ENCODE measurements around the gene SUGT1. TPM values are rescaled to one million over a fixed set of nuclear protein-coding genes. Genes with fewer than 3 reads are reported as not detected.
"Not testable (repeated sequence)": the region's sequence is repeated elsewhere in the genome, so short reads cannot be mapped to it uniquely, and the experiment has no call there.

The SUGT1 gene
- total RNA-seq, 1 donor from 2014 or later, result 71.8 TPM

DNA sequence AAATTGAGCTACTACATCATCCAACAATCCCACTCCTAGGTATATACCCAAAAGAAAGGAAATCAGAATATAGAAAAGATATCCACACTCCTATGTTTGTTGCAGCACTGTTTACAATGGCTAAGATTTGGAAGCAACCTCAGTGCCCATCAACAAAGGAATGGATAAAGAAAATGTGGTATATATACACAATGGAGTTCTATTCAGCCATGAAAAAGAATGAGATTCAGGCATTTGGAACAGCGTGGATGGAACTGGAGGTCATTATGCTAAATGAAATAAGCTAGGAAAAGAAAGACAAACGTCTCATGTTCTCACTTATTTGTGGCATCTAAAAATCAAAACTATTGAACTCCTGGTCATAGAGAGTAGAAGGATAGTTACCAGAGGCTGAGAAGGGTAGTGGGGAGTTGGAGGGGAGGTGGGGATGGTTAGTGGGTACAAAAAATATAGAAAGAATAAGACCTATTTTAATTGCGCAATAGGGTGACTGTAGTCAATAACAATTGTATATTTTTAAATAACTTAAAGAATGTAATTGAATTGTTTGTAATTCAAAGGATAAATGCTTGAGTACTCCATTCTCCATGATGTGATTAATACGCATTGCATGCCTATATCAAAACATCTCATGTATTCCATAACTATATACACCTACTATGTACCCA, 37.4 kb upstream of the SUGT1 start:
- peaks cover 31% of the 10 kb centered on the region for H3K36me3 Mint-ChIP-seq (ENCODE audit: low read depth, unreplicated experiment)
- peak overlapping the region; percentile 5 for H3K4me3 Mint-ChIP-seq (ENCODE audit: unreplicated experiment)
- H3K4me1 Mint-ChIP-seq (ENCODE audit: unreplicated experiment), result peaks cover 18% of the 10 kb centered on the region
- peaks cover 4% of the 10 kb centered on the region for H3K27me3 Mint-ChIP-seq (ENCODE audit: unreplicated experiment)
- TF ChIP-seq, protein P1, sequence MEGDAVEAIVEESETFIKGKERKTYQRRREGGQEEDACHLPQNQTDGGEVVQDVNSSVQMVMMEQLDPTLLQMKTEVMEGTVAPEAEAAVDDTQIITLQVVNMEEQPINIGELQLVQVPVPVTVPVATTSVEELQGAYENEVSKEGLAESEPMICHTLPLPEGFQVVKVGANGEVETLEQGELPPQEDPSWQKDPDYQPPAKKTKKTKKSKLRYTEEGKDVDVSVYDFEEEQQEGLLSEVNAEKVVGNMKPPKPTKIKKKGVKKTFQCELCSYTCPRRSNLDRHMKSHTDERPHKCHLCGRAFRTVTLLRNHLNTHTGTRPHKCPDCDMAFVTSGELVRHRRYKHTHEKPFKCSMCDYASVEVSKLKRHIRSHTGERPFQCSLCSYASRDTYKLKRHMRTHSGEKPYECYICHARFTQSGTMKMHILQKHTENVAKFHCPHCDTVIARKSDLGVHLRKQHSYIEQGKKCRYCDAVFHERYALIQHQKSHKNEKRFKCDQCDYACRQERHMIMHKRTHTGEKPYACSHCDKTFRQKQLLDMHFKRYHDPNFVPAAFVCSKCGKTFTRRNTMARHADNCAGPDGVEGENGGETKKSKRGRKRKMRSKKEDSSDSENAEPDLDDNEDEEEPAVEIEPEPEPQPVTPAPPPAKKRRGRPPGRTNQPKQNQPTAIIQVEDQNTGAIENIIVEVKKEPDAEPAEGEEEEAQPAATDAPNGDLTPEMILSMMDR (IDR thresholded peaks at IDR 0.05; ENCODE audit: unreplicated experiment), result no peak
- no peak overlapping the region for H3K27ac Mint-ChIP-seq (ENCODE audit: unreplicated experiment)
- DNase-seq (ENCODE audit: low spot score), result no peak
- H3K9me3 Mint-ChIP-seq (ENCODE audit: unreplicated experiment), result no peaks in the 10 kb centered on the region

DNA sequence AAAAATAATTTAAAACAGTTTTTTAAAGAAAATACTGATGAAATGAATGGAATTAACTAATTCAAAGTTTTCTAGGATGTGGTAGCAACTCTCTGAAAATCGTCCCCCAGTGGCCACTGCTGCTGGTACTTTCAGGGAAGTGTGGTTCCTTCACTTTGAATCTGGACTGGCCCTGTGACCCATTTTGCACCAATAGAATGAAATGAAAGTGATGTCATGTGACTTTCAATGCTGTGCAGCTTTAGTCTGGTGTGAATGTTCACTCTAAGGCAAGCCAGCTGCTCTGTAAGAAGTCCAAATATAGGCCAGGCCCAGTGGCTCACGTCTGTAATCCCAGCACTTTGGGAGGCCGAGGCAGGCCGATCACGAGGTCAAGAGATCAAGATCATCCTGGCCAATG, 36.8 kb upstream of the SUGT1 start:
- H3K4me3 Mint-ChIP-seq (ENCODE audit: unreplicated experiment), result no peak overlapping the region
- H3K9me3 Mint-ChIP-seq (ENCODE audit: unreplicated experiment), result no peaks in the 10 kb centered on the region
- no peak overlapping the region for H3K27ac Mint-ChIP-seq (ENCODE audit: unreplicated experiment)
- H3K4me1 Mint-ChIP-seq (ENCODE audit: unreplicated experiment), result peaks cover 18% of the 10 kb centered on the region
- H3K36me3 Mint-ChIP-seq (ENCODE audit: low read depth, unreplicated experiment), result peaks cover 31% of the 10 kb centered on the region
- TF ChIP-seq, protein P1 (IDR thresholded peaks at IDR 0.05; ENCODE audit: unreplicated experiment), result no peak
- H3K27me3 Mint-ChIP-seq (ENCODE audit: unreplicated experiment), result peaks cover 4% of the 10 kb centered on the region
- DNase-seq (ENCODE audit: low spot score), result no peak

DNA sequence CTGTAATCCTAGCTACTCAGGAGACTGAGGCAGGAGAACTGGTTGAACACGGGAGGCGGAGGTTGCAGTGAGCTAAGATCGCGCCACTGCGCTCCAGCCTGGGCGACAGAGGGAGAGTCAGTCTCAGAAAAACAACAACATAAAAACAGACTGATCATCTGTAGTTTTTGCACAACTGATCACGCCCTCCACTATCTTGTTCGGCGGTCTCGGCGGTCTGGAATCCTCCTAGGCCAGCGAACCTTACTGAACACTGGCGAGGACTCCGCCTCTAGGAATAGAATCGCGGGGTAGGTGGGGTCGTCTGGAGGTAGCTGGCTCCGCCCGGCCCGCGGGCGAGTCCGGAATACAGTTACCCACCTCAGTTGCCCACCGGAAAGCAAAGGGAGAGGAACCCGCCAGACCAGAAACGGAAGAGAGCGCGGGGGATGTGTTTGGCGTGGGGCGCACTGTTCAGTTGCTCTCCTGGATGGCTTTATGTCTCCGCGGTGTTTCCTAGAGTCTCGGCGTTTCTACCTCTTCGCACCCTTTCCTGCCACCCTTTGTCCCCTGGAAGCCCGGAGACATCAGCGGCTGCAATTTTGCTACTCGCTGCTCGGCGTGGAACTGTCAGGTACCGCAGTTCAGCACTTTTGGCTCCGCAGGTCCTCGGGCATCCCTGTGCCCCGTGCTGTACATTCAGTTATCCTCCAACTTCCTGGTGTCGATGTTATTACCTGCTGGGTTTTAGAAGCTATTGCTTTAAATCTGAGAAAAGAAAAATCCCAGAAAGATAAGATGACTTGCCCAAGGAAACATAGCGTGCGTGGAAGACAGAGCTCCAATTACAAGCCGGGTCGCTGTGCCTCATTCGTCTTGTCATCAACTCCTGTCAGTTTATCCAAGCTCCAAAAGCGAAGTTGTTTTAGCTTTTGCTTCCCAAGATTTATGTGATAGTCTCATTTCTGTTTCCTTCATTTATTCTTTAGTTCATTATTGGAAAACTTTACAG, 35.3 kb upstream of the SUGT1 start:
- DNase-seq (ENCODE audit: low spot score), result peak; percentile 62
- Mint-ChIP-seq H3K27me3 (ENCODE audit: unreplicated experiment) (peaks cover 1% of the 10 kb centered on the region), H3K36me3 (ENCODE audit: low read depth, unreplicated experiment) (peaks cover 28% of the 10 kb centered on the region), H3K9me3 (ENCODE audit: unreplicated experiment) (no peaks in the 10 kb centered on the region), H3K27ac (ENCODE audit: unreplicated experiment) (peak overlapping the region; percentile 89), H3K4me3 (ENCODE audit: unreplicated experiment) (peak overlapping the region; percentile 92), H3K4me1 (ENCODE audit: unreplicated experiment) (peaks cover 18% of the 10 kb centered on the region)
- TF ChIP-seq, protein P1 (IDR thresholded peaks at IDR 0.05; ENCODE audit: unreplicated experiment), result no peak

DNA sequence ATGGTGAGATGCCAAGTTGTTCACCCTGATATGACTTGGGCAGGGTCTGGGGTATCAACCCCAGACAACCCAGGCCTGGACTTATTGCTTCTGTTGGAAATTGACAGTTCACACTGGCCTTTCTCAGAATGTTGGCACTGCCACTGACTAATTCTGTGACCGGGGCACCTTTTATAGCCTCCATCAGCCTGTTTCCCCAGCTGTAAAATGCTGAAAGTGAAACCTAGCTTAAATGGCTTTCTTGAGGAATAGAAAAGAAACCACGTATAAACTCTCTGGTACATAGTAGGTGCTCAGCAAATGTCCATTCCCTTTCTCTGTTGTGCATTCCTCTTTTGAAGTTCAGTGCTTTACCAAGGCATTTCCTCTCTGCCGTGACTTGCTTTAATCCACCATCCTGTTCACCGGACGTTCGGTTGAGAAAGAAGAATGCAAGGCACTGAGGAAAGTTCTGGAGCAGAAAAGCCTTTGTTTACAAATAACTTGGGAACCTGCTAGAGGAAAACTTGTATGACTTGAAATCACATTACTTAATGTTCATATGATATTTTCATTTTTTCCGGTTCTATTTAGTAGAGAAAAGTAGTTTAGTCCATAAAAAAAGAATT, 21.4 kb upstream of the SUGT1 start:
- not testable (repeated sequence) for H3K27me3 Mint-ChIP-seq (ENCODE audit: unreplicated experiment); H3K9me3 Mint-ChIP-seq (ENCODE audit: unreplicated experiment); DNase-seq (ENCODE audit: low spot score); H3K4me1 Mint-ChIP-seq (ENCODE audit: unreplicated experiment); H3K4me3 Mint-ChIP-seq (ENCODE audit: unreplicated experiment)
- peak overlapping the region; percentile 88 for H3K27ac Mint-ChIP-seq (ENCODE audit: unreplicated experiment)
- H3K36me3 Mint-ChIP-seq (ENCODE audit: low read depth, unreplicated experiment), result peaks cover 25% of the 10 kb centered on the region

DNA sequence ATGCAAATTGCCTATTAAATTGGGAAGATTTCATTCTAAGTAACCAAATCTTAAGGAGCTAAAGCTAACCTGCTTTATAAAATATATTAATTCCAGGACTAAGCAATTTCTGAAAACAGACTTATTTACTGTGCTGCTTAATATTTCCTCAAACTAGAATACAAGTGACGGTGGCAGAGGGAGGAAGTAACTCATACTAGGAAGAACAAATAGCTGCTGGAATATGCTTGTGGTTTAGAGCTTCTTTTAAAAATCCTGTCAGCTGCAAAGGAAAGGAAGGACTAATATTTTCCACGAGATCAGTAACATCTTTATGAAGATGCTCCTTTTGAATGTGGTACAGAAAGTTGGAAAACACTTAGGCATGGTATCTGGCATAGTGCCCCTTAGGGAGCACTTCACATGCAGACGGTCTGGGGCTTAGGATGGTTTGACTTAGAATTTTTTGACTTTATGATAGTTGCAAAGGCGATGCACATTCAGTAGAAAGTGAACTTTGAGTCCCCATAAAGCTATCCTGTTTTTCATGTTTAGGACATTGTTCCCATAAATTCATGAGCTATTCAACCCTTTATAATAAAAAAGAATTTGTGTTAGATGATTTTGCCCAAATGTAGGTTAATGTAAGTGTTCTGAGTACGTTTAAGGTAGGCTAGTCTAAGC, 13.8 kb upstream of the SUGT1 start:
- peaks cover 47% of the 10 kb centered on the region for H3K36me3 Mint-ChIP-seq (ENCODE audit: low read depth, unreplicated experiment)
- DNase-seq (ENCODE audit: low spot score), result no peak
- no peaks in the 10 kb centered on the region for H3K4me1 Mint-ChIP-seq (ENCODE audit: unreplicated experiment)
- H3K27me3 Mint-ChIP-seq (ENCODE audit: unreplicated experiment), result peaks cover 4% of the 10 kb centered on the region
- peak overlapping the region; percentile 57 for H3K27ac Mint-ChIP-seq (ENCODE audit: unreplicated experiment)
- H3K4me3 Mint-ChIP-seq (ENCODE audit: unreplicated experiment), result no peak overlapping the region
- H3K9me3 Mint-ChIP-seq (ENCODE audit: unreplicated experiment), result no peaks in the 10 kb centered on the region
- TF ChIP-seq, protein P1 (IDR thresholded peaks at IDR 0.05; ENCODE audit: unreplicated experiment), result no peak

Measured in endothelial cell (in vitro differentiated cells).